Measurements from ENCODE around the gene ALPI. TPM values are rescaled to one million over a fixed set of nuclear protein-coding genes. Genes with fewer than 3 reads are reported as not detected.

The ALPI gene
- total RNA-seq, 1 donor from 2014 or later, result 0.71 TPM

DNA sequence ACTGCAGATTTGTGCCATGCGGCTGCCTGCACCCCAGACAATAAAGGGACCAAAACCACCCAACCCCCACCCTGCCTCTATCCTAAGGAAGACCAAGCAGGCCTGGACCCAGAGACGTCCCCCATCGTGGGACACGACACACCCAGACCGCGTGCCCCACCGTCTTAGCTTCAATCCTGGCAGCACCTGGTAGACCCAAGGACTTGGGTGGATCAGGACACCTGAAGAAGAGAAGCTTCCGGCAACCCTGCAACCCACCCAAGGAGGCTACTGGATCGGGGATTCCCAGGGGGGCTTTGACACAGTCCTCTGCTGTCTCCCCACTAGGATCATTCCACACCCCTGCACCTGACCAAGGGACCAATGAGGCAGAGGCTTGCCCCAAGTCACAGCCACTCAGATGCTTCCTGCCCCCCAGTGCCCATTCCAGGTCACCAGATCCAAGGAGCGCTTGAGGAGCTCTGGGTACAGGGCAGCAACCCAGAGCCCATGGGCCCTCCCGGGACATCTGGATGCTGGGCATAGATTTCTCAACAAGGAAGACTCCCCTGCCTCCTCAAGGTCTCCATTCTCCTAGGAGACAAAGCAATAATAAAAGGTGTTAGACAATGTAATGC, 3.6 kb downstream of the ALPI start:
- peak; percentile 86 for DNase-seq (ENCODE audit: low spot score)

DNA sequence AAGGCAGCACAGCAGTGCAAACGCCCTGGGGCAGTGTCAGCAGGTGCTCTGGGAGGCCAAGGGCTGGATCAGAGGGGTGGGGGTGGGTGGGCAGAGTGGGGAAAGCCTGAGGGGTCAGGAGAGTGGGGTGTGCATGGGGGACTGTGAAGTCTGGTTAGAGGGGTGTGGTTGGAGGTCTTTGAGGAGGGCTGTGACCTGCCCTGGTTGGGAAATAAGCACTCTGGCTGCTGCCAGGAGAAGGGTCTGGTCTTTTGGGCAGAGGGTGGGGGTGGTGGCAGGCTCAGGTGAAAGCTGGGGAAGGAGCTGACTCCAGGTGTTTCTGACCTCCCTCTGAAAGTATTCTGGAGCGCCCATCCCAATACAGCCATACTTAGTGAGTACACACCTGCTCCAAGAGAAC, 4.2 kb downstream of the ALPI start:
- peak; percentile 69 for DNase-seq (ENCODE audit: low spot score)

DNA sequence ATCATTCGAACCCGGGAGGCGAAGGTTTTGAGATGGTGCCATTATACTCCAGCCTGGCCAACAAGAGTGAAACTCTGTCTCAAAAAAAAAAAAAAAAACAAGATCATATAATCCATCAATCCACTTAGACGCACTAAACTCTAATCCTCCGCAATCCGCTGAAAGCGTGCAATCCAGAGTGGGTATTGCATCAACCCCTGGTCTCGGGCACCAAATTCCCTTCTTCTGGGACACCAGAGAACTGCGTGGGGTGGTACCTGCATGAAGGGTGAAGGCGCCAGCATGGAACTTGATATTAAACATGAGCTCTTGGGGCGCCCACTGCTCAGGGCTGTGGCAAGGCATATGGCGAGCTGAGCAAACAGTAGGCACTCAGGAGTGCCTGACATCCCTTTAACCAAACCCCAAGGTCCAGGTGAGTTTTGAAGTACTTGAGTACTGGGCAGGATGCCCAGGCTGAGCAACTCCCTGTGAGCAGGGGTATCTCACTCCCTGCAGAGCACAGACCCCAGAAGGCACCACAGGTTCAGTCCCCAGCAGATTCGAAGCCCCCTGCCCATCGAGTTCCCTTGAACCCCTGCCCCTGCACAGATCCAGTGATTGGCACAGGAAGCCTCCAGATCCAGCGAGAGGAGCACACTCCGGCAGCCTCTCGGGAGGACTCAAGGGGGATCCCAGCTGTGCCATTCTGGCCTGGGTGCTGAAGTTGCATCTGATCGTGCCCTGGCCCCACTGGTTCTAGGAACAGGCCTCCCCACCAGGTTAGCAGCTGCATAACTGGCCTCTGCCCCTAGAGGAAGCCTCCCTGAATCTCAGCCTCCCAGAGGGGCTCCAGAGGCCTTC, 8.0 kb downstream of the ALPI start:
- peak; percentile 83 for DNase-seq (ENCODE audit: low spot score)

DNA sequence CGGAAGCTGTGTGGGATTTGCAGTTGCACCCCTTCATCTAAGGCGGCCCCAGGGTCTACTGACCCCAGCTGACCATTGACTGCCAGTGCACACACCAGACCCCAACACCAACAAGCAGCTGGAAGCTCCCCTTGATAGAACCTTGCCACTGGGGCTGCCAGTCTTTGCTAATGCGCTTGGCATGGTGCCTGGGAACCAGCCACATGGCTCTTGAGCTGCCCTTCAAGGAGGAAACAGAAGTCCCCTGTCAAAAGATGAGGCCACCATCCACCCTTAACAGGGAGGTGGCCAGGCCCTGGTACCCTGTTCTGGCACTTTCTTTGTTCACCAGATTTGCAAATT, 8.6 kb downstream of the ALPI start:
- DNase-seq (ENCODE audit: low spot score), result no peak

DNA sequence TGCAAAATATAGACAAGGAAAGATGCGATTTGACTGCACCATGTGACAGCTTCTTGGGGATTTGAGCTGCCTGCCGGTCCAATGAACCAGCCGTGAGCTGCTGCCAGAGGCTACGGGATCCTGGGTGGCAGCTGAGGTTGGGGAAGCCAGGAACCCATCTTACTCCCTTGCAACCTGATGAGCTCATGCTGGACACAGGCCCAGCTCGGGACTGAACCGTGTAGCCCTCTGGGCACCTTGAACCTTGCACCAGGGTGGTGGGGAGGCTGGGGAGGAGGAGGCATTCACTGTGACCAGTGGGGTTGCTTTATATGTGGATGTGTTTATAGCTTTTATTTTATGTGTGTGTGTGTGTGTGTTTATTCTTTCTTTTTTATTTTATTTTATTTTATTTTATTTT, 9.1 kb downstream of the ALPI start:
- DNase-seq (ENCODE audit: low spot score), result peak; percentile 55

DNA sequence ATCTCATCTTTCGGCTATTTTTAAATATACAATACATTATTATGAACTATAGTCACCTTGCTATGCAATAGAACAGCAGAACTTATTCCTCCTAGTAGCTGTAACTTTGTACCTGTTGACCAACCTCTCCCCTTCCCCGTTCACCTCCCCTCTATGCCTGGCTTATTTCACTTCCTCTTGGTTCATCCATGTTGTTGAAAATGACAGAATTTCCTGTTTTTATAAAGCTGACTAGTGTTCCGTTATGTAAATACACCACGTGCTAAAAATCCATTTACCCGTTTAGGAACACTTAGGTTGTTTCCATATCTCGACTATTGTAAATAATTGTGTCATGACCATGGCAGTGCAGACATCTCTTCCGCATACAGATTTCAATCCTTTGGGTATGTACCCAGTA, 10.3 kb downstream of the ALPI start:
- no peak for DNase-seq (ENCODE audit: low spot score)

DNA sequence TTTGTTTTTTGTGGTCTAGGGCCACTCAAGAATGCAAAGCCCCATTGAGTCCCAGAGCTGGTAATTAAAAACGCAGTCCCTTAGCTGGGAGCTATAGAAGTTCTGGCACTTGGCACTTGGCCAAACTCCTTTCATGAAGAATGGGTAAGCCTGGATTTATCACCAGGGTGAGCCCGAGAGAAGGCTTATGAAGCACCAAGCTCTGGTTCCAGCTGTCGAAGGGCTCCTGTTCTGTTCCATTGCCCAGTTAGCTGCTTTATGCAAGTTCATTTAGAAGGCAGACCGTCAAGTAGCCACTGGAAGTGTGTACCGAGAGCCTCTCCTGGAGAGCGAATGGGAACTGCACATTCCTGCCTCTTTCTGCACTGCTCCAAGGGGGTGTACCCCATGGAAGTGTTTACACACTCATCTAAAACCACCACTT, 17.5 kb downstream of the ALPI start:
- peak; percentile 72 for DNase-seq (ENCODE audit: low spot score)

DNA sequence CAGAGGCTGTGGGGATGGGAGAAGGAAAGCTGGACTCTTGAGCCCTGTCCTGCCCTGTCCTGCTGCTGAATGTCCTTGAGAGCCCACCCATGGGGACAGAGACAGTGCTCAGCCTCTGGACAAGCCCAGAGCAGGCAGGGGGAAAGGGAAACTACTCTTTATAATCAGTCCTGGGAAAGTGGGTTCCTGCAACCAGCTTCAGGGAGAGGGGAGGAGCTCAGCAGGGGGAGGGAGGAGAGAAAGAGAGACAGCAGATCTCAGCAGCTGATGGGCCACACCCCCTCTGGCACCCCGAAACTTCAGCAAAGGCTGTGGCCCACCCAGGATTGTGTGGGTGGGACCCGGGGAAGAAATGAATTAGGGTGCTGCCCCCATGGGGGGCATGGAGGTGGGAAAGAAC, 20.1 kb downstream of the ALPI start:
- peak; percentile 37 for DNase-seq (ENCODE audit: low spot score)

DNA sequence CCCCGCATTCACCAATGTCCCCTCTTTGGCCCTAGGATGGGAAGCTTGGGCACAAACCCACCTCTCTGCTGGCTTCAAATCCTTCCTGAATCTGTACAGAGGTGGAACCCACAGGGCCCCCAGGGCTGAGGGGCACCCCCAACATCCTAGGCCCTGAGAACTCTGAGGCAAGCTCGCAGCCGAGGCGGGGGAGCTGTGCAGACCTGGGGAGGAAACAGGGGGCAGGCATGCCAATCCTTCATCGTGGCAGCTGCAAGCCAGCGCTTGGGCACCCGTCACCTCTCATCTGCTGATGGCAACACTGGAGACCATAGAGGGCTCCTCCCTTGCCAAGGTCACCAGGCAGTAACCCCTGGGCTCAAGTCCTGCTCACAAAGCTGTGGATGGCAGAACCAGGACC, 20.8 kb downstream of the ALPI start:
- DNase-seq (ENCODE audit: low spot score), result peak; percentile 57

DNA sequence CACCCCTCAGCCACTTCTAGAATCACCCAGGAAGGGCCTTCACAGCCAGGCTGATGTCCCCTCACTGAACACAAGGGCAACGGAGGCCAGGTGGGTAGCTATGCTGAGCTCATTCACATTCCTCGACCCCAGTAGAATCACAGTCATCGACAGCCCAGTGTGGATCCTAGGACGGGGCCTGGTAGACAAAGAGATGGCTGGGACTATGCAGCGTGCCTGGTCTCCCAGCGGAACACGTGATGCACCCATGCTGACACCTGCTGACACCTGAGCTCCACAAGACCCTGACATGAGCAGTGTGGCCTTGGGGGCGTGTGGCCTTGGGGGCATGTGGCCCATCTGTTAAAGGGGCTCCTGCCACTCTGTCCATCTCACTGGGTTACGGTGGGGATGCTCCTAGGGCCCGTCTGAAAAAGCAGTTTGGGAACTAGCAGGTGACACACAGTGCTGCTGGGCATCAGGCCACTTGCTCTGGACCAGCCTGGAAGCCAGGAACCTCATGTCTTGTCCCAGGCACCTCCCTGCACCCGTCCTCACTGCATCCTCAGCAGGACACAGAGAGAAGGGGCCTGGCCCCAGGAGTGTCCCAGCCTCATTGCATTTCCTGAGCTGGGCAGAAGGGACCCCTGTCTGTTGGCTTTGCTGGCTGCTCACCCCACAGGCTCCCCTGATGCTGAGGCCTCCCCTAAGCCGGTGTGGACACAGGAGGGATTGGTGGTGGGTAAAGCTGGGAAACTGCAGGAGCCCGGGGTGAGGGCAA, 22.0 kb downstream of the ALPI start:
- DNase-seq (ENCODE audit: low spot score), result peak; percentile 74

DNA sequence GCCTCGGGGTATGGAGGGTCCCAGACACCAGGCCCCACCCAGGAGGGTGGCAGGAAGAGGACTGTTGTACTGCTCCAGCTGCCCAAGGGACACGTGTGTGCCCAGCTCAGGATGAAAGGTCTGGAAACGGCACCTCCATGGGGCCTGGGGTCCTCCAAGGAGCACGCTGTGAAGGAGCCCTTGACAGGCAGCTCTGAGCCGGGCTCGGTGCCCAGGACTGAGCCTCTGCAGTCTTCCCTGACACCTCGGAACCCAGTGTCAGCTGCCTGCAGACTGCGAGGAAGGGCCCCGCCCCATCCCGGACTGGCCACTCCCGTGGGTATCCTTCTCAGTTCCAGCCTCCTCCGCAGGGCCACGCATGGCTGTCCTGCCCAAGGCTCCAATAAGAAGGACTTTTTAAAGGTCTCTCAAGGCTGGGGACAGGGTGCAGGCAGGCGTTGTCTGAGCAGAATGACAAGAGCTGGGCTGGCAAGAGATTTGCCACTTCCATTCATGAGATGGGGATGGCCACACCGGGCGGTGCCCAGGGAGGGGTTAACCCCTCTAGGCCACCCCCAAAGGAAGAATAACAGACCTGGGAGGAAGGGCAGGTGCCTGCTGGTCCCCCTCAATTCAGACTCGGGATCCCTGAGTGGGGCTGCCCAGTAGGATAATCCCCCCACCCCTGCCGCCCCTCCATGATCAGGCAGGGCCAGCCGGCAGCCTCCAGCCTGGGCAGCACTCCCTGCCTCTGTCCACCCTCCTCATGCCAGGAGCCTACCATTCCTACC, 22.8 kb downstream of the ALPI start:
- DNase-seq (ENCODE audit: low spot score), result no peak

DNA sequence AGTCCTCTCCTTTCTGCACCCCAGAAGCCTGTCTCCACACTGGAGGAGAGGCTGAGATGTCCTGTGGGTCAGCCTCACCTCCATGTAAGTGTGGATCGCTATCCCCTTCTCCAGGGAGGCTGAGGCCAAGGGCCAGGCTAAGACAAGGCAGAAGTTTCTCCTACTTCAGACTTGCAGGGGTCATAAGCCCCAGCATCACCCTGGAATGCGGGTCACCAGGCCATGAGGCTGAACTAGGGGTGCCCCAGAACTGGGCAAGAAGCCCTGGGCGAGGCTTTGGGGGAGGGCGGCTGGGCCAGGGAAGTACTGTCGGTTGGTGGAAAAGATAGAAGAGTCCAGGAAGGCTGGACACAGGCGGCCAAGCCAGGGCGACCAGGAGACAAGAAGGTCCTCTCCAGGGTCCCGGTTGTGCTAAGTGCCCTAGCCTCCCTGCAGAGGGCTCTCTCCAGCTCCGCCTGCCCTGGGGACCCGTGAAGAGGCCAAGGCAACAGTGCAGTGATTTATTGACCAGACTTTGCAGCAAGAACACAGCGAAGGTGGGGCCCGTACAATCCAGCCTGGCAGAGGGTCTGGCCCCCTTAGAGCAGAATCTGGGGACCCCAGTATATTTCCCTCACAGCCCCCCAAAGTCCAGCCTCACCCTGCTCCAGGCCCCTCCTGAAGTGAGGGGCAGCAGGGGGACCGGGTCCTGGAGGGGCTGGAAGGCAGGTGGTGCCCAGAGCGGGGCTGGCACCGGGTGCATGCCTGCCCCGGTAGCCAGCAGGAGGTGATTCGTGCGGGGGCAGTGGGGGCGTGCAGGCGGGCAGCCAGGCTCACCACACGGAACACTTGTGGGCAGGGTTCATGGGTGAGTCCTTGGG, 23.6 kb downstream of the ALPI start:
- no peak for DNase-seq (ENCODE audit: low spot score)

DNA sequence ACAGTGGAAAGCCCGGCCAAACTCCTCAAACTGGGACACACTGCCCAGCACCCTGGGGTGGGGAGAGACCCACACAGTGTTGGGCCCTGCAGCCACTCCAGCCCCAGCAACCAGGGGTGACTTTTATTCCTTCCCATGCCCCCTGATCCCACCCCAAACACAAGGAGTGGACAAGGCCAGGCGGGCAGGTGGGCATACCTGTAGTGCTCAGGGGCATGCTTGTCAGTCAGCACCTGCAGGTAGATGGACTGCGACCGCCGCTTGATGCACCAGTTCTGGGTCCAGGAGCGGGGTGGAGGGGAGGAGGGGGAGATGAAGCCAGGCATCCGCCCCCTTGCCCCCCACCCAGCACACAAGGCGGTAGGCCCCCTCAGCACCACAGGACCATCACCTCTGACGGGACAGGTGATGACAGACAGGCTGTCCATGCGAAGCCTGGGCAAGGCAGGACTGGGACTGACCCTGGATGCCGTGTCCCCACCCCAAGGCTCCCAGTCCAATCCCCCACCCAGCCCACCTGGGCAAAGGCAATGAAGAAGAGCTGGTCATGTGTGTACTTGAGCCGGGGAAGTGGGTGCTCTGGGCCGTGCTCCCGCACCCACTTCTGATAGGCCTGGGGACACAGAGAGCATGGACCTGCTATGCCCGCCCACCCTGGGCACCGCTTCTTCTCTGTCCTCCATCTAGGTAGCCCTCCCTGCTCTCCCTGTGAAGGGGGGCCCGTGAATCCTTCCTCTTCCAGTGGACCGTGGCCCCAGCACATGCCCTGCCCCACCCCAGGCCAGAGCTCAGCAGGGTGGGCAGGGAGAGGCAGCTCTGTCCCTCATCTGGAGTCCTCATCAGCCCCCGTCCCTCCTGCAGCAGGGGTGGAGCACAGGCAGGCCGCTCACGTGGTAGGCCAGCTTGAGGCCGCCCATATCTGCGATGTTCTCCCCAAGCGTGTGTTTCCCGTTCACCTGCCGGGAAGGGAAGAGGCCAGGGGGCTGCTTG, 24.5 kb downstream of the ALPI start:
- no peak for DNase-seq (ENCODE audit: low spot score)

DNA sequence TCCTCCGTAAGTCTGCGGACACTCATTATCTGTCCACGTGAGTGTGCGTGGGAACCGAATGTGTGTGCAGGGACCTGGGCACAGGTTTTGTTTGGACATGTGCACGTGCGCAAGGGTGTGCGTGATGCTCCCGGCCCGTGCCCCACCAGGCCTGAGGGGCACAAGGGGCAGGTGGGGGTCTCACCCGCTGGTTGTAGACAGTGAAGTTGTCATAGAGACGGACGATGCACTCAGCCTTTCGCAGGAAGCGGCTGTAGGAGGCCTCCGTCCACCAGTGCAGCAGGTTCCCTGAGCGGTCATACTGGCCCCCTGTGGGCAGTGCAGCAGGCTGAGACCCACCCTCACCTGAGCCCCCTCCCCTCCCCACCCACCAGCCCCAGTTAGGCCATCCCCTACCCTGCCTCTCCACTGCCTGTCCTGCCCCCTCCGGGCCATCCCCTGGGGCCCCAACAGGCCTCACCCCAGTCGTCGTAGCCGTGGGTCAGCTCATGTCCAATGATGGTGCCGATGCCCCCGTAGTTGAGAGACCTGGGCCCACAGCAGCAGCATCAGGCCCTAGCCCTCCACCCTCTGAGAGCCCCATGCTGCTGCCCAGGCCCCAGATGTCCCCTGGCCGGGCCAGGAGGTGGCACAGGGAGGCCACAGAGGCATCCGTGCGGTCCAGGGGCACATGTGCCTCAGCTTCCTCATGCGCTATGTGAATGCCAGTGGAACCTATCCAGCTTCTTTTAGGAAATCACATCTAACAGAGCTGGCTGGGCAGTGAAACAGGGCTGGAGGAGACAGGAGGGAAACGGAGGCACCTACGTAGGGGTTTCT, 25.6 kb downstream of the ALPI start:
- no peak for DNase-seq (ENCODE audit: low spot score)

DNA sequence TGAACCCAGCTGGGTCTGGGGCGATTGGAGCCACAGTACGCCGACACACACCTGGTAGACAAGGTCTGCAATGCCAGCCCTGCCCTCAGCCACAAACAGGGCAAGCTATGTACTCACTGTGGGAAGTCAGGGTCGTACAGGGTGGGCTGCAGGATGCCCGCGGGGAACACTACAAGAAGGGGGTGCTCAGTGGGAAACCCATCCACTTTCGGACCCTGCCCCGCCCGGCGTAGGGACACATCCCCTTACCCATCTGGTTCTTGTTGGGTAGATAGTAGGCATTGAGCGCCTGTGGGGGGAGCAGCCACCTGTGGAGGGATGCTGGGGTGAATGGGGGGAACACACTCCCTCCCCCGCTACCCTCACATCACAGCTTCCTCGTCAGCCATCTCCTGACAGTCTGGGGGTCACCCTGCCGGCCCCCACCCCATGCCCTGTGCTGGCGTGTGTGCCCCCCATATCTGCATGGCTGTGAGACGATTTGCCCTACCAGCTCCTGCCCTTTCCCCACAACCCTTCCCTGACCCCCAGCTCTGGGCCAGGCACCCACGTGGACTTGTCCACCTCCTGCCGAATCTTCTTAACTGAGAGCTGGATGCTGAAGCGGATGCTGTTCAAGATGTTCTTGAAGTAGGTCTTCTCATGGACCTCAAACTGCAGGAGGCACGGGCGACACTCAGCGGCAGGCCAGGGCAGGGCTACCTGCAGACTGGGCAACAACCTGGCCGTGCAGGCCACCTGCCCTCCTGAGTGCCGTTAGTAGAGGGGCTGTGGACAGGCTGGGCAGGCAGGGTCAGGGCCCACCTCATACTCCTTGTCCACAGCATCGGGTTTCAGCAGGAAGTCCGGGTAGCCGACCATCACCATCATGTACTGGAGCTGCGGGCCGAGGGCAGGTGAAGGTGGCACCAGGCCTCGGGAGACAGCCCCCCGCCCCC, 26.6 kb downstream of the ALPI start:
- no peak for DNase-seq (ENCODE audit: low spot score)

DNA sequence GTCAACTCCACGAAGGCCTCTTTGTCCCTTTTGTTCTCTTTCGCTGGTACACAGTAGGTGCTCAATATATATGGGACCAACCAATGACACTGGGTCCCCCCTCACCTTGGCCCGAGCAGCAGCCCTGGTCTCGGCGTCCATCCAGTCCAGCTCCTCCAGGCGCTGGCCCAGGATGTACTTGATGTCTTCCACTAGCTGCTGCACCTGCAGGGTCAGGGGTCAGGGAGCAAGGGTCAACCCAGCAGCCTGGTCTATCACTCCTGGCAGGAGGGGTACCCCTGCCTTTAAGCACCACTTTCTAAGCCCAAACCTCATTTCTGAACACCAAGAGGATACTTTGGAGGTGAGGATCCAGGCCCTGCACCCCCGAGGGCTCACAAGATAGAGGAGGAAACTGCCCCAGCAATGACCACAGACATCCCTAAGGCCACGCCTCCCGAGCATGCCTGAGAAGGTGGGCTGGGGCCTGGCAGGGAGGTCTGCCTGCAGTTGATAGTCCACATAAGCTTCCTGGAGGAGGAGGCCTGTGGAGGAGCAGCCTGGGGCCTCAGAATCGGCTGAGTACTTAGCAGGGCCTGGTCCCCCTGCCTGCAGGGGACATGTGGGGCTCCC, 27.5 kb downstream of the ALPI start:
- DNase-seq (ENCODE audit: low spot score), result no peak
